HEK293T (cell line): ENCODE results near the gene UTP14A.
A peak's percentile ranks its signal among the peaks of the same experiment; 100 is the strongest.

Experiments used
- CTCF ChIA-PET: fragments of 350-600 bp; formaldehyde crosslinking; extraction: SDS; loops from one replicate; lab custom pipeline; 2021; ENCODE audit warnings: antibody characterized with exemption, inconsistent platforms; lab: Yijun Ruan, JAX
- POLR2A ChIA-PET: fragments of 350-600 bp; formaldehyde crosslinking; extraction: SDS; loops from one replicate; lab custom pipeline; 2020; ENCODE audit warnings: antibody characterized with exemption, inconsistent platforms; lab: Yijun Ruan, JAX
- DNase-seq: peaks from one replicate; pipeline ENCODE4 v3.0.0; 2012; ENCODE audit warnings: mixed read lengths; ENCODE audit errors: extremely low spot score
- ARNT ChIP-seq: fragments of 450-650 bp; IDR thresholded peaks from 2 replicates; pipeline ENCODE4 v1.6.1; 2017; ENCODE audit warnings: mild to moderate bottlenecking
- BHLHE40 ChIP-seq: fragments of 450-650 bp; IDR thresholded peaks from 2 replicates; pipeline ENCODE4 v1.6.1; 2016; ENCODE audit warnings: mild to moderate bottlenecking, moderate library complexity, borderline replicate concordance
- CTBP1 ChIP-seq: fragments of 450-650 bp; IDR thresholded peaks from 2 replicates; pipeline ENCODE4 v1.6.1; 2016; ENCODE audit warnings: borderline replicate concordance
- ELF4 ChIP-seq: fragments of 450-650 bp; IDR thresholded peaks from 2 replicates; pipeline ENCODE4 v1.6.1; 2017; ENCODE audit warnings: antibody characterized with exemption
- FOXA1 ChIP-seq: fragments of 450-650 bp; IDR thresholded peaks from 2 replicates; pipeline ENCODE4 v1.6.1; 2016; ENCODE audit warnings: mild to moderate bottlenecking
- FOXK2 ChIP-seq: fragments of 450-650 bp; IDR thresholded peaks from 2 replicates; pipeline ENCODE4 v1.6.1; 2016; ENCODE audit warnings: mild to moderate bottlenecking
- FOXM1 ChIP-seq: fragments of 450-650 bp; IDR thresholded peaks from 2 replicates; pipeline ENCODE4 v1.6.1; 2017; ENCODE audit warnings: mild to moderate bottlenecking, borderline replicate concordance
- HDGF ChIP-seq: fragments of 450-650 bp; IDR thresholded peaks from 2 replicates; pipeline ENCODE4 v1.6.1; 2017; ENCODE audit warnings: antibody characterized with exemption, borderline replicate concordance
- L3MBTL2 ChIP-seq: fragments of 450-650 bp; conservative IDR thresholded peaks from 2 replicates; pipeline ENCODE4 v1.6.1; 2016; ENCODE audit warnings: mild to moderate bottlenecking
- LEF1 ChIP-seq: fragments of 450-650 bp; IDR thresholded peaks from 2 replicates; pipeline ENCODE4 v1.6.1; 2017; ENCODE audit warnings: mild to moderate bottlenecking, borderline replicate concordance
- NFRKB ChIP-seq: fragments of 450-650 bp; IDR thresholded peaks from 2 replicates; pipeline ENCODE4 v1.6.1; 2016; ENCODE audit warnings: mild to moderate bottlenecking, moderate library complexity
- PKNOX1 ChIP-seq: fragments of 450-650 bp; IDR thresholded peaks from 2 replicates; pipeline ENCODE4 v1.6.1; 2016
- SP1 ChIP-seq: fragments of 450-650 bp; IDR thresholded peaks from 2 replicates; pipeline ENCODE4 v1.6.1; 2017
- SUZ12 ChIP-seq: fragments of 450-650 bp; IDR thresholded peaks from 2 replicates; pipeline ENCODE4 v1.6.1; 2016; ENCODE audit warnings: mild to moderate bottlenecking
- TARDBP ChIP-seq: fragments of 450-650 bp; IDR thresholded peaks from 2 replicates; pipeline ENCODE4 v1.6.1; 2016
- ZNF384 ChIP-seq: fragments of 450-650 bp; IDR thresholded peaks from 2 replicates; pipeline ENCODE4 v1.6.1; 2016

Gene UTP14A

GRCh38 chrX:129958814-129959492 is 53.0 kb downstream of the UTP14A start:
- ChIA-PET CTCF (no interaction called here), POLR2A (no interaction called here)
- TF ChIP-seq L3MBTL2 = no peak
- TF ChIP-seq TARDBP = no peak
- DNase-seq = no peak

- TF ChIP-seq L3MBTL2 (no peak), FOXM1 (no peak), BHLHE40 (no peak), NFRKB (no peak), PKNOX1 (no peak), FOXA1 (no peak), CTBP1 (no peak), LEF1 (no peak), FOXK2 (no peak), ELF4 (no peak), SUZ12 (no peak), SP1 (no peak), ARNT (no peak), TARDBP (no peak), ZNF384 (no peak)
- DNase-seq = no peak
- ChIA-PET POLR2A (no interaction called here), CTCF (no interaction called here)
Measured at GRCh38 chrX:129959493-129959832, 53.5 kb downstream of the UTP14A start.

- POLR2A ChIA-PET = interaction anchor here (0.9 to 1.2 kb wide), 4 partner anchors 11 to 67 kb away, joined by 3 to 5 read pairs (median 4); no protein-coding TSS in a partner anchor
- DNase-seq = peak; percentile 76
- CTCF ChIA-PET = interaction anchor here (0.8 kb wide), 1 partner anchor 35 kb away, joined by 3 read pairs; no protein-coding TSS in a partner anchor
- TF ChIP-seq ZNF384 = no peak
- TF ChIP-seq PKNOX1 = peak; percentile 32; the same call in 1 of the 2 replicates
Measured at GRCh38 chrX:129961180-129962083, 55.5 kb downstream of the UTP14A start.

- POLR2A ChIA-PET = no interaction called here
- no peak for DNase-seq
- TF ChIP-seq FOXA1 = no peak
- no peak for TF ChIP-seq BHLHE40
- no peak for TF ChIP-seq FOXK2
- TF ChIP-seq CTBP1 = no peak
- no peak for TF ChIP-seq L3MBTL2
- no peak for TF ChIP-seq TARDBP
- TF ChIP-seq SP1 = no peak
- no peak for TF ChIP-seq LEF1
- no peak for TF ChIP-seq ARNT
- CTCF ChIA-PET = no interaction called here
Measured at GRCh38 chrX:129963729-129964128, 57.8 kb downstream of the UTP14A start.

GRCh38 chrX:129965166-129965565 is 59.2 kb downstream of the UTP14A start:
- TF ChIP-seq LEF1 = no peak
- TF ChIP-seq FOXK2 = no peak
- TF ChIP-seq FOXM1 = no peak
- TF ChIP-seq SP1 = no peak
- TF ChIP-seq L3MBTL2 = no peak
- no peak for TF ChIP-seq ARNT
- no peak for TF ChIP-seq ZNF384
- TF ChIP-seq ELF4 = no peak
- CTCF ChIA-PET = no interaction called here
- POLR2A ChIA-PET = no interaction called here
- DNase-seq = no peak

- no peak for DNase-seq
- TF ChIP-seq FOXM1 = no peak
- TF ChIP-seq LEF1 = no peak
- TF ChIP-seq PKNOX1 = no peak
- no peak for TF ChIP-seq BHLHE40
- TF ChIP-seq NFRKB = no peak
- no peak for TF ChIP-seq FOXA1
- no peak for TF ChIP-seq HDGF
- no peak for TF ChIP-seq ARNT
- no peak for TF ChIP-seq L3MBTL2
- no peak for TF ChIP-seq FOXK2
- no peak for TF ChIP-seq ELF4
- no peak for TF ChIP-seq SUZ12
- no peak for TF ChIP-seq ZNF384
Measured at GRCh38 chrX:129968968-129969367, 63.0 kb downstream of the UTP14A start.

More at GRCh38 chrX:129968968-129969367, 63.0 kb downstream of the UTP14A start:
- POLR2A ChIA-PET = no interaction called here
- CTCF ChIA-PET = no interaction called here
